ENCODE measurements around the gene ZNF695.
A peak's percentile ranks its signal among the peaks of the same experiment; 100 is the strongest.
"Not testable (repeated sequence)": the region's sequence is repeated elsewhere in the genome, so short reads cannot be mapped to it uniquely, and the experiment has no call there.

ZNF695 gene

DNA sequence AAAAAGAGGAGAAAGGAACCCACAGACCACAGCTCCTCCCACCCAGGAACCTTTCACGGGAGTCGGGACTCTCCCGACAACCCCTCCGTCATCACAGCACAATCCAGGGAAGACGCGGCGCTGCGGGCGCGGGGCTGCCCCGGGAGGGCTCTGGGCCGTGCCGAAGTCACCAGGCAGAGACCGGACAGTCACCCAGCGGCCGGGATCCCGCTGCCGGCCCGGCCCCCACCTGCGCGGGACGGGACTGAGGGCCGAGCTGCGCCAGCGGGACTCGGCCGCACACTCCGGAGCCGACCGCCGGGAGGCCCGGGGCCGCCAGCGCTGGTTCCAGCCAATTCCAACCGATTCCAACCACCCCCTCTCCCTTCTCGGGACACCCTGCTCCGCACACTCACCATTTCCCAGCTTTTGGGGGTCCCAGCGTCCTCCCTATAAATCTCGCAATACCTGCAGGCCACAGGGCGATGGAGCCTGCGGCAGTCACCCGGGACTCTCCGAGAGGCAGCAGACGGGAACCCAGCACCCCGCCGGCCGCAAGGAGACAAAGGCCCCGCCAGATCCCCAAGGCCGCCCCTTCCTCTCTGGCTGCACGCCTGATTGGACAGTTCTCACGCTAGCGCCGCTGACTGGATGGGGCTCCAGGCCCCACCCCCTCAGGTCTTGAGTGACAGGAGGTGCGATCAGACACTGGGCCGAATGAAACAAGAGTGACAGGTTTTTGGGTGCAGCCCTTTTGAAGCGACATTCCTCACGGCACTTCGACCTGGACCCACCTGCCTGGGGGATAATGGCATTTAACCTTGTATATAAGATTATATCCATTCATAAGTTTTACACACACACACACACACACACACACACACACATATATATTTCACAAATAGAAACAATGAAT is at the start of gene ZNF695:
Gene ZNF695 (minus strand): TSS at position 547 of the 895 bp plus-strand sequence. CDS start 149 bp downstream, at position 398.
- peak; percentile 77 for DNase-seq (ENCODE audit: extremely low read depth, low read depth)
- TF ChIP-seq, protein P1, sequence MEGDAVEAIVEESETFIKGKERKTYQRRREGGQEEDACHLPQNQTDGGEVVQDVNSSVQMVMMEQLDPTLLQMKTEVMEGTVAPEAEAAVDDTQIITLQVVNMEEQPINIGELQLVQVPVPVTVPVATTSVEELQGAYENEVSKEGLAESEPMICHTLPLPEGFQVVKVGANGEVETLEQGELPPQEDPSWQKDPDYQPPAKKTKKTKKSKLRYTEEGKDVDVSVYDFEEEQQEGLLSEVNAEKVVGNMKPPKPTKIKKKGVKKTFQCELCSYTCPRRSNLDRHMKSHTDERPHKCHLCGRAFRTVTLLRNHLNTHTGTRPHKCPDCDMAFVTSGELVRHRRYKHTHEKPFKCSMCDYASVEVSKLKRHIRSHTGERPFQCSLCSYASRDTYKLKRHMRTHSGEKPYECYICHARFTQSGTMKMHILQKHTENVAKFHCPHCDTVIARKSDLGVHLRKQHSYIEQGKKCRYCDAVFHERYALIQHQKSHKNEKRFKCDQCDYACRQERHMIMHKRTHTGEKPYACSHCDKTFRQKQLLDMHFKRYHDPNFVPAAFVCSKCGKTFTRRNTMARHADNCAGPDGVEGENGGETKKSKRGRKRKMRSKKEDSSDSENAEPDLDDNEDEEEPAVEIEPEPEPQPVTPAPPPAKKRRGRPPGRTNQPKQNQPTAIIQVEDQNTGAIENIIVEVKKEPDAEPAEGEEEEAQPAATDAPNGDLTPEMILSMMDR (IDR thresholded peaks at IDR 0.05; ENCODE audit: low read depth, low read length), result no peak

DNA sequence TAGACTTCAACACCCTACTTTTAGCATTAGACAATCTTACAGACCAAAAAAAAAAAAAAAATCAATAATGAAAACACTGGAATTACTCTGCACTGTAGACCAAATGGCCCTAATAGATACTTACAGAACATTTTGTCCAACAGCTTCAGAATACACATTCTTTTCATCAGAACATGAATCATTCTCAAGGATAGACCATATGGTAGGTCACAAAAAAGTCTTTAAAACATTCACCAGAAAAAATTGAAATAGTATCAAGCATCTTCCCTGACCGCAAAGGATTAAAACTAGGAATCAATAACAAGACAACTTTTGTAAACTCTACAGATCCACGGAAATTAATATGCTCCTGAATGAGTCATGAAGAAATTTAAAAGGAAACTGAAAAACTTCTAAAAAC is 48.2 kb upstream of the ZNF695 start:
- TF ChIP-seq, protein P1 (IDR thresholded peaks at IDR 0.05; ENCODE audit: low read depth, low read length), result no peak
- DNase-seq (ENCODE audit: extremely low read depth, low read depth), result no peak

DNA sequence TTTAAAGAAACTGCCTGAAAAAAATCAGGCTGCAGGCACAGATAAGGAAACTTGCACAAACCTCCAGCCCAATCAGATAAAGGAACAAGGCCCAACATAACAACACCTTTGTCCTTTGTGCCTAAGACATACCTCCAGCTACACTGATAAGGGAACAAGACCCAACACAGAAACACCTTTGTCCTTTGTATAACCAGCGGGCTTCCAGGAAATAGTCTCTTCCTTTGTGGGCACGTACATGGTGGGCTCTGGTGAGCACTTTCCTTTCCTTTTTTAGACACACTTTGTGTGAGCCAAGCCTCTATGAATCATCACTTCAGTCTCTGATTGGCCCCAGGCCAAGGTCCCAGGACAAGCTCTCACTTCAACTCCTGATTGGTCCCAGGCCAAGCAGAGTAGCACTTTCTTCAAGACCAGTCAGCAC is 47.1 kb upstream of the ZNF695 start:
- DNase-seq (ENCODE audit: extremely low read depth, low read depth), result no peak
- TF ChIP-seq, protein P1 (IDR thresholded peaks at IDR 0.05; ENCODE audit: low read depth, low read length), result no peak

DNA sequence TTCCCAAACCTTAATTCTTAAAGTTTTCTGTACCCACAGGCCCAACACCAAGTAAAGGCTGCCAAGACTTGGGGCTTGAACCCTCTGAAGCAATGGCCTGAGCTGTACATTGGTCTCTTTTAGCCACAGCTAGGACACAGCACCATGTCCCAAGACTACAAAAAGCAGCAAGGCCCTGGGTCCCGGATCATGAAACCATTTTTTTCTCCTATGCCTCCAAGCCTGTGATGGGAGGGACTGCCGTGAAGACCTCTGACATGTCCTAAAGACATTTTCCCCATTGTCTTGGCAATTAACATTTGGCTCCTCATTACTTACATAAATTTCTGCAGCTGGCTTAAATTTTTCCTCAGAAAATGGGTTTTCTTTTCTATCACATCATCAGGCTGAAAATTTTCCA is 39.8 kb upstream of the ZNF695 start:
- TF ChIP-seq, protein P1 (IDR thresholded peaks at IDR 0.05; ENCODE audit: low read depth, low read length), result no peak
- DNase-seq (ENCODE audit: extremely low read depth, low read depth), result no peak

DNA sequence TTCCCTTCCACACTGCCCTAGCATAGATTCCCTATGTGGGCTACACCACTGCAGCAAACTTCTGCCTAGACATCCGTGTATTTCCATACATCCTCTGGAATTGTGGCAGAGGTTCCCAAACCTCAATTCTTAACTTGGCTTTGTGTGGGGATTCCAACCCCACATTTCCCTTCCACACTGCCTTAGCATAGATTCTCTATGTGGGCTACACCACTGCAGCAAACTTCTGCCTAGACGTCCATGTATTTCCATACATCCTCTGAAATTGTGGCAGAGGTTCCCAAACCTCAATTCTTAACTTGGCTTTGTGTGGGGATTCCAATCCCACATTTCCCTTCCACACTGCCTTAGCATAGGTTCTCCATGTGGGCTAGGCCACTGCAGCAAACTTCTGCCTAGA is 39.4 kb upstream of the ZNF695 start:
- TF ChIP-seq, protein P1 (IDR thresholded peaks at IDR 0.05; ENCODE audit: low read depth, low read length), result no peak
- no peak for DNase-seq (ENCODE audit: extremely low read depth, low read depth)

DNA sequence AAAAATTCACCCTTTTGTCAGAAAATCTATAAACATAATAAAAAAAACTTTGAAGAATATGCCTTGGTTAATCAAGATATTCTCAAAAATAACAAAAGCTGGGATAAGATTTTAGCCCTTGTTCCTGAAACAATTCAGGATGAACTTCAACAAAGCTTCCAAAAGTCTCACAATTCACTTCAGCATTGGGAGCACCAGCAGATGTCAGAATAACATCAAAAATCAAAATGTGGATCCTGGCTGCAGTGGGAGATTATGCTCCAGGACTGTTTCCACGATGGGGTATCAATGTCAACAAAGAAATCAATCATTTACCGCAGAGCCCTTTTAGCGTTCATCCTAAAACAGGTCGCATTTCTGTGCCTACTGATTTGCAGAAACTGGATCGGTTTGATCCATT is 35.5 kb upstream of the ZNF695 start:
- DNase-seq (ENCODE audit: extremely low read depth, low read depth), result no peak
- TF ChIP-seq, protein P1 (IDR thresholded peaks at IDR 0.05; ENCODE audit: low read depth, low read length), result no peak

DNA sequence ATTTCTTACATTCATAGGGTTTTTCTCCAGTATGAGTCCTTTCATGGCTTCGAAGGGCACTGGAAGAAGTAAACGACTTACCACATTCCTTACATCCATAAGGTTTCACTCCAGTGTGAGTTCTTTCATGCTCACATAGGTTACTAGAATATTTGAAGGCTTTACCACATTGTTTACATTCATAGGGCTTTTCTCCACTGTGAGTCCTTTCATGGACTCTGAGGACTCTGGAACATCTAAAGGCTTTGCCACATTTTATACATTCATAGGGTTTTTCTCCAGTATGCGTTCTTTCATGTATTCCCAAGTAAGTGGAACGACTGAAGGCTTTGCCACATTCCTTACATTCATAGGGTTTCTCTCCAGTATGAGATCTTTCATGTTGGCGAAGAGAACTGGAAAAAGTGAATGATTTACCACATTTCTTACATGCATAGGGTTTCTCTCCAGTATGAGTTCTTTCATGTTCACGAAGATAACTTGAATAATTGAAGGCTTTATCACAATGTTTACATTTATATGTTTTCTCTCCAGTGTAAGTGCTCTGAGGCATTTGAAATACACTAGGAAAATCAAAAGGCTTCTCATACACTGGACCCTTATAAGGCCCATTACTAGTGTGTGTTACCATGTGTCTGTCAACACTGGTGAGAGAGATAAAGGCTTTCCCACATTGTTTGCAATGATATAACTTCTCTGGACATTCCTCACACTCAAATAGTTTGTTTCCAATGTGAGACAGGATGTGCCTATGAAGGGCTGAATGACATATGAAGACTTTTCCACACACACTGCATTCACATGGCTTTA is 29.9 kb upstream of the ZNF695 start:
- DNase-seq (ENCODE audit: extremely low read depth, low read depth), result no peak
- TF ChIP-seq, protein P1 (IDR thresholded peaks at IDR 0.05; ENCODE audit: low read depth, low read length), result no peak

DNA sequence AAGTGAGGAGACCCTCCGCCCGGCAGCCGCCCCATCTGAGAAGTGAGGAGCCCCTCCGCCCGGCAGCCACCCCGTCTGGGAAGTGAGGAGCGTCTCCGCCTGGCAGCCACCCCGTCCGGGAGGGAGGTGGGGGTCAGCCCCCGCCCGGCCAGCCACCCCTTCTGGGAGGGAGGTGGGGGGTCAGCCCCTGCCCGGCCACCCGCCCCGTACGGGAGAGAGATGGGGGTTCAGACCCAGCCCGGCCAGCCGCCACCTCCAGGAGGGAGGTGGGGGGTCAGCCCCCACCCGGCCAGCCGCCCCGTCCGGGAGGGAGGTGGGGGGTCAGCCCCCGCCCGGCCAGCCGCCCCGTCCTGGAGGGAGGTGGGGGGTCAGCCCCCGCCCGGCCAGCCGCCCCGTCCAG is 24.4 kb upstream of the ZNF695 start:
- DNase-seq (ENCODE audit: extremely low read depth, low read depth), result not testable (repeated sequence)

DNA sequence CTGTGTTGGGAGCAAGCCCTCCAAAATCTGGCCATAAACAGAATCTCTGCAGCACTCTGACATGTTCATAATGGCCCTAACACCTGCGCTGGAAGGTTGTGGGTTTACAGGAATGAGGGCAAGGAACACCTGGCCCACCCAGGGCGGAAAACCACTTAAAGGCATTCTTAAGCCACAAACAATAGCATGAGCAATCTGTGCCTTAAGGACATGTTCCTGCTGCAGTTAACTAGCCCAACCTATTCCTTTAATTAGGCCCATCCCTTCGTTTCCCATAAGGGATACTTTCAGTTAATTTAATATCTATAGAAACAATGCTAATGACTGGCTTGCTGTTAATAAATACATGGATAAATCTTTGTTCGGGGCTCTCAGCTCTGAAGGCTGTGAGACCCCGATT is 16.8 kb upstream of the ZNF695 start:
- not testable (repeated sequence) for DNase-seq (ENCODE audit: extremely low read depth, low read depth)

Data from AG09319 (cell line).